H1 (cell line): ENCODE data around the gene ERCC1. TPM values are rescaled to one million over a fixed set of nuclear protein-coding genes. Genes with fewer than 3 reads are reported as not detected.
A peak's percentile ranks its signal among the peaks of the same experiment; 100 is the strongest.

Experiments
- CTCF ChIA-PET: fragments of 300-600 bp; sonication (Branson Sonifier 250); formaldehyde crosslinking; loops from one replicate; lab custom pipeline; 2021; ENCODE audit not compliant: partially characterized antibody; lab: Charles Lee
- POLR2A ChIA-PET: fragments of 300-600 bp; sonication (Branson Sonifier 250); formaldehyde crosslinking; loops from one replicate; lab custom pipeline; 2021; ENCODE audit warnings: inconsistent platforms; ENCODE audit not compliant: partially characterized antibody; lab: Charles Lee
- DNase-seq, 2 experiments: peaks; one replicate each; pipeline versions ENCODE4 v3.0.0 to v3.0.0-alpha.2; 2010 to 2022; ENCODE audit warnings: low spot score in 2 of 2, low read depth in 1 of 2, mixed read lengths in 1 of 2
- FAIRE-seq: peaks from 2 replicates; lab custom pipeline; 2011; peaks lifted over from hg19 to GRCh38; lab: Jason Lieb, UNC
- H2AFZ ChIP-seq: 2 replicates; pipeline ENCODE4 v1.8.1; 2012; ENCODE audit warnings: low read length, inconsistent platforms
- H2AK5ac ChIP-seq: 2 replicates; pipeline ENCODE4 v1.6.1; 2013; ENCODE audit warnings: low read depth, low read length
- H2BK120ac ChIP-seq: replicated peaks from 2 replicates; pipeline ENCODE3; 2013; ENCODE audit warnings: low read depth, low read length, inconsistent platforms
- H2BK12ac ChIP-seq: 2 replicates; pipeline ENCODE4 v1.6.1; 2013; ENCODE audit warnings: low read depth, low read length
- H2BK15ac ChIP-seq: 2 replicates; pipeline ENCODE4 v1.6.1; 2013; ENCODE audit warnings: low read length
- H2BK20ac ChIP-seq: 2 replicates; pipeline ENCODE4 v1.6.1; 2013; ENCODE audit warnings: low read length
- H2BK5ac ChIP-seq: 2 replicates; pipeline ENCODE4 v1.6.1; 2013; ENCODE audit warnings: low read depth, low read length
- H3K14ac ChIP-seq: 2 replicates; pipeline ENCODE4 v1.6.1; 2013; ENCODE audit warnings: inconsistent platforms; ENCODE audit not compliant: insufficient read length
- H3K18ac ChIP-seq: 2 replicates; pipeline ENCODE4 v1.6.1; 2013; ENCODE audit warnings: low read length; ENCODE audit errors: extremely low read depth
- H3K23ac ChIP-seq: 2 replicates; pipeline ENCODE4 v1.6.1; 2013; ENCODE audit warnings: inconsistent platforms; ENCODE audit not compliant: insufficient read length
- H3K23me2 ChIP-seq: 2 replicates; pipeline ENCODE4 v1.6.1; 2013; ENCODE audit warnings: low read depth, low read length
- H3K27ac ChIP-seq: 2 replicates; pipeline ENCODE4 v1.6.1; 2011; ENCODE audit warnings: low read depth, low read length, inconsistent platforms
- H3K27me3 ChIP-seq, 4 experiments: replicated peaks in 1 of 4; 1 replicate in 1 of 4; 2 replicates in 3 of 4; pipeline versions ENCODE4 v1.6.1 to v1.8.1; 2011 to 2013; ENCODE audit warnings: low read length in 3 of 4, mild to moderate bottlenecking in 3 of 4, inconsistent platforms in 2 of 4, mixed read lengths in 2 of 4, moderate library complexity in 1 of 4; ENCODE audit not compliant: control insufficient read depth in 3 of 4, insufficient read depth in 3 of 4; ENCODE audit errors: extremely low read depth in 1 of 4
- H3K36me3 ChIP-seq, 4 experiments: 2 replicates each; pipeline versions ENCODE4 v1.6.1 to v1.8.1; 2011 to 2013; ENCODE audit warnings: mild to moderate bottlenecking in 4 of 4, low read length in 3 of 4, moderate library complexity in 2 of 4, control low read depth in 1 of 4, inconsistent platforms in 1 of 4; ENCODE audit not compliant: insufficient read depth in 4 of 4, control insufficient read depth in 2 of 4
- H3K4ac ChIP-seq: replicated peaks from 2 replicates; pipeline ENCODE3; 2013; ENCODE audit warnings: low read length, low read depth, mixed read lengths, inconsistent platforms; ENCODE audit not compliant: insufficient read length
- H3K4me1 ChIP-seq, 4 experiments: replicated peaks in 1 of 4; 1 replicate in 1 of 4; 2 replicates in 3 of 4; pipeline versions ENCODE4 v1.6.1 to v1.8.1; 2011 to 2013; ENCODE audit warnings: low read length in 3 of 4, inconsistent platforms in 2 of 4, mixed read lengths in 1 of 4; ENCODE audit not compliant: insufficient read depth in 4 of 4, control insufficient read depth in 3 of 4
- H3K4me2 ChIP-seq, 2 experiments: 2 replicates each; pipeline versions ENCODE4 v1.6.1 to v1.8.1; 2011 to 2013; ENCODE audit warnings: low read depth in 2 of 2, low read length in 2 of 2, control low read depth in 1 of 2, inconsistent platforms in 1 of 2, mild to moderate bottlenecking in 1 of 2; ENCODE audit not compliant: insufficient read depth in 1 of 2
- H3K4me3 ChIP-seq, 4 experiments: fragments of 200-600, 300-600 bp in 1 of 4; sonication (generic), shearing (Covaris generic), sonication (Bioruptor Twin) in 1 of 4; 2 replicates each; pipeline versions ENCODE4 v1.5.1 to v1.8.1; 2011 to 2016; ENCODE audit warnings: low read length in 4 of 4, low read depth in 3 of 4, control low read depth in 2 of 4, inconsistent platforms in 2 of 4, mild to moderate bottlenecking in 2 of 4, mixed read lengths in 1 of 4, moderate library complexity in 1 of 4; ENCODE audit not compliant: insufficient read depth in 2 of 4; ENCODE audit errors: extremely low read depth in 1 of 4
- H3K56ac ChIP-seq: replicated peaks from 2 replicates; pipeline ENCODE3; 2013; ENCODE audit warnings: low read depth, mild to moderate bottlenecking, mixed read lengths, low read length, inconsistent platforms; ENCODE audit not compliant: insufficient read length
- H3K79me1 ChIP-seq: 2 replicates; pipeline ENCODE4 v1.6.1; 2013; ENCODE audit warnings: low read depth, low read length, control low read depth
- H3K79me2 ChIP-seq, 2 experiments: 2 replicates each; pipeline versions ENCODE4 v1.6.1 to v1.8.1; 2012 to 2013; ENCODE audit warnings: low read length in 2 of 2, mild to moderate bottlenecking in 2 of 2, inconsistent platforms in 1 of 2; ENCODE audit not compliant: insufficient read depth in 2 of 2, control insufficient read depth in 1 of 2
- H3K9ac ChIP-seq, 4 experiments: replicated peaks in 1 of 4; 1 replicate in 1 of 4; 2 replicates in 3 of 4; pipeline versions ENCODE4 v1.6.1 to v1.8.1; 2011 to 2013; ENCODE audit warnings: low read depth in 3 of 4, low read length in 3 of 4, control low read depth in 2 of 4, mild to moderate bottlenecking in 2 of 4, moderate library complexity in 2 of 4, inconsistent platforms in 1 of 4; ENCODE audit errors: extremely low read depth in 1 of 4
- H3K9me3 ChIP-seq, 2 experiments: 2 replicates each; pipeline versions ENCODE4 v1.6.1 to v1.8.1; 2012 to 2013; ENCODE audit warnings: mild to moderate bottlenecking in 2 of 2, moderate library complexity in 2 of 2, control low read depth in 1 of 2, inconsistent platforms in 1 of 2, low read depth in 1 of 2, low read length in 1 of 2, mixed read lengths in 1 of 2; ENCODE audit not compliant: insufficient read depth in 2 of 2
- H4K20me1 ChIP-seq, 2 experiments: replicated peaks in 1 of 2; 2 replicates each; pipeline versions ENCODE3 to v1.8.1; 2011 to 2013; ENCODE audit warnings: inconsistent platforms in 2 of 2, low read length in 2 of 2, mild to moderate bottlenecking in 1 of 2; ENCODE audit not compliant: insufficient read depth in 2 of 2, control insufficient read depth in 1 of 2
- H4K5ac ChIP-seq: 2 replicates; pipeline ENCODE4 v1.6.1; 2013; ENCODE audit warnings: low read length, low read depth, mixed read lengths, inconsistent platforms; ENCODE audit not compliant: insufficient read length
- H4K8ac ChIP-seq: 2 replicates; pipeline ENCODE4 v1.8.0; 2013; ENCODE audit warnings: mild to moderate bottlenecking, moderate library complexity, low read length, inconsistent platforms; ENCODE audit not compliant: insufficient read depth; ENCODE audit errors: extremely low read depth
- H4K91ac ChIP-seq: replicated peaks from 2 replicates; pipeline ENCODE3; 2013; ENCODE audit warnings: low read length, mixed read lengths, inconsistent platforms; ENCODE audit not compliant: insufficient read length
- ASH2L ChIP-seq: fragments of 200-600, 300-600 bp; sonication (generic); IDR thresholded peaks from one replicate; pipeline ENCODE4 v1.7.1; 2017; ENCODE audit warnings: low read length
- RXRA ChIP-seq: IDR thresholded peaks from 2 replicates; pipeline ENCODE4 v1.6.1; 2011; ENCODE audit warnings: low read depth, mild to moderate bottlenecking, low read length, moderate library complexity; ENCODE audit not compliant: insufficient read depth
- WGBS, 2 experiments: shearing (Covaris generic) in 1 of 2; methylation state at CpG; one replicate each; pipeline versions ENCODE4 v1.1.6 to v1.1.7; 2013 to 2015; ENCODE audit warnings: low lambda C conversion rate in 2 of 2, mixed read lengths in 2 of 2, inconsistent platforms in 1 of 2, low coverage in 1 of 2, missing lambda C conversion rate in 1 of 2; ENCODE audit not compliant: insufficient replicate concordance in 2 of 2, insufficient coverage in 1 of 2, insufficient read length in 1 of 2; ENCODE audit errors: extremely low coverage in 1 of 2, missing lambda C conversion rate in 1 of 2; 5-methylcytosine and 5-hydroxymethylcytosine counted together
- polyA plus RNA-seq, 7 experiments: library from polyadenylated mRNA; depleted of rRNA in 3 of 7; stranded (reverse) in 5 of 7; unstranded in 2 of 7; fragments of >200 nt in 5 of 7; fragments of 200-250 nt in 2 of 7; gene quantifications; 1 replicate in 5 of 7; 2 replicates in 1 of 7; 4 replicates in 1 of 7; pipeline versions ENCODE4 v1.2.1 to v1.2.3, GENCODE V29; 2011 to 2013; ENCODE audit warnings: missing spikeins in 2 of 7, mixed read lengths in 2 of 7
- total RNA-seq: library from RNA; stranded (reverse); fragmentation: NEBNext Ultra II Directional; extraction: Animal tissue kit (Norgen Biotek cat#: 25700); gene quantifications from 2 replicates; pipeline ENCODE4 v1.2.1, GENCODE V29; 2021

The ERCC1 gene
- total and polyA plus RNA-seq, 2 of the 8 experiments (the other 6 are each of a cell fraction or from before 2014, with no cell fraction given) = 44.7 to 94.2 TPM

DNA sequence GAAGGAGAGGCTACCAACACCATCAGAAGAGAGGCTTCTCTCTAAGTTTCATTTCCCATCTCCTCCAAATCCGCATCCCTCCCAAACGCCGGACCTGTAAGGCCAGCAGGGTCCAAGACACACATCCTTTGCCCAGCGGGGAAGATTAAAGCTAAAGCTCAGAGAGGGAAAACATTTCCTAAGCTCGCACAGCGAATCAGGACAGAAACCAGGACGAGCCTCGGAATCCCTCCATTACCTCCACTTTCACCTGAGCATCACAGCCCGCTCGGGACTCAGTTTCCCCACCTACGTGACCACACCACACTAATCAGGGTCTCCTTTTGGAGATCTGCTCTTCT, 43.4 kb upstream of the ERCC1 start:
- Histone ChIP-seq H3K23ac (no peak overlapping the region), H3K4me2 (peak overlapping the region; percentile 72 to 97), H3K14ac (no peak overlapping the region), H3K4ac (no peak overlapping the region), H2BK12ac (peak overlapping the region; percentile 93), H2BK5ac (no peak overlapping the region; the same call in 1 of the 2 replicates), H3K18ac (peak overlapping the region; percentile 71), H3K36me3 (no peaks in the 10 kb centered on the region), H4K91ac (no peak overlapping the region), H4K5ac (peak overlapping the region; percentile 23), H3K4me3 (peak overlapping the region; percentile 65 to 95 (median 73)), H3K9ac (peak overlapping the region in 3 of 4 experiments; percentile 35 to 85 (median 60); a peak in 3 of 7 replicates), H2BK15ac (no peak overlapping the region), H3K79me1 (no peaks in the 10 kb centered on the region), H2BK120ac (no peak overlapping the region), H3K79me2 (no peaks in the 10 kb centered on the region), H3K27ac (peak overlapping the region; percentile 56), H3K9me3 (no peaks in the 10 kb centered on the region), H2AFZ (peak overlapping the region; percentile 89), H2AK5ac (no peak overlapping the region; the same call in 1 of the 2 replicates), H3K27me3 (peaks cover 0 to 9% (median 7%) of the 10 kb centered on the region in 4 experiments; a peak in 4 of 7 replicates), H3K4me1 (peaks cover 0 to 15% (median 6%) of the 10 kb centered on the region in 4 experiments; a peak in 5 of 7 replicates), H4K8ac (peak overlapping the region; percentile 69; the same call in 1 of the 2 replicates), H3K56ac (no peak overlapping the region), H2BK20ac (no peak overlapping the region), H4K20me1 (peaks cover 0 to 3% of the 10 kb centered on the region in 2 experiments), H3K23me2 (peaks cover 19% of the 10 kb centered on the region; the same call in 1 of the 2 replicates)
- no peak for DNase-seq
- CTCF ChIA-PET = interaction anchor here (0.7 to 32.9 kb wide), 11 partner anchors 9 to 67 kb away, joined by 3 to 760 read pairs (median 9); partner anchors contain the start of gene ERCC1
- WGBS, 2 experiments = 12% methylated on average over 11 of the region's 11 CpGs; no CpG with 5 or more reads in 1 of the 2 experiments
- POLR2A ChIA-PET = interaction anchor here (0.8 to 4.4 kb wide), 18 partner anchors 11 to 167 kb away, joined by 3 to 52 read pairs (median 8); partner anchors contain the start of genes ERCC1 and PPP1R13L
- FAIRE-seq = no peak
- peak; percentile 26 for TF ChIP-seq ASH2L
- TF ChIP-seq RXRA = no peak
